ENCODE data around the gene SOX15. TPM values are rescaled to one million over a fixed set of nuclear protein-coding genes. Genes with fewer than 3 reads are reported as not detected.
A peak's percentile ranks its signal among the peaks of the same experiment; 100 is the strongest.
"Not testable (repeated sequence)": the region's sequence is repeated elsewhere in the genome, so short reads cannot be mapped to it uniquely, and the experiment has no call there.

Gene SOX15
- total and polyA plus RNA-seq, 8 donors = 0.18 to 1.0 (median 0.35) TPM; not detected in 3

- Histone ChIP-seq H3K9me3 (no peaks in the 10 kb centered on the region), H3K4me3 (no peak overlapping the region), H3K36me3 (no peaks in the 10 kb centered on the region), H3K27me3 (no peaks in the 10 kb centered on the region), H3K4me1 (peaks cover 10 to 23% (median 19%) of the 10 kb centered on the region in 3 donors), H3K27ac (no peak overlapping the region)
- 28 to 32% methylated on average over 3 of the region's 3 CpGs for WGBS, 2 donors
- TF ChIP-seq, protein P1, sequence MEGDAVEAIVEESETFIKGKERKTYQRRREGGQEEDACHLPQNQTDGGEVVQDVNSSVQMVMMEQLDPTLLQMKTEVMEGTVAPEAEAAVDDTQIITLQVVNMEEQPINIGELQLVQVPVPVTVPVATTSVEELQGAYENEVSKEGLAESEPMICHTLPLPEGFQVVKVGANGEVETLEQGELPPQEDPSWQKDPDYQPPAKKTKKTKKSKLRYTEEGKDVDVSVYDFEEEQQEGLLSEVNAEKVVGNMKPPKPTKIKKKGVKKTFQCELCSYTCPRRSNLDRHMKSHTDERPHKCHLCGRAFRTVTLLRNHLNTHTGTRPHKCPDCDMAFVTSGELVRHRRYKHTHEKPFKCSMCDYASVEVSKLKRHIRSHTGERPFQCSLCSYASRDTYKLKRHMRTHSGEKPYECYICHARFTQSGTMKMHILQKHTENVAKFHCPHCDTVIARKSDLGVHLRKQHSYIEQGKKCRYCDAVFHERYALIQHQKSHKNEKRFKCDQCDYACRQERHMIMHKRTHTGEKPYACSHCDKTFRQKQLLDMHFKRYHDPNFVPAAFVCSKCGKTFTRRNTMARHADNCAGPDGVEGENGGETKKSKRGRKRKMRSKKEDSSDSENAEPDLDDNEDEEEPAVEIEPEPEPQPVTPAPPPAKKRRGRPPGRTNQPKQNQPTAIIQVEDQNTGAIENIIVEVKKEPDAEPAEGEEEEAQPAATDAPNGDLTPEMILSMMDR (IDR thresholded peaks at IDR 0.05) = no peak
- ATAC-seq (no peak), FAIRE-seq (no peak), DNase-seq (no peak)
- intact Hi-C loops (cut with DNase I) = no loop called here
Measured at GRCh38 chr17:7611635-7612293, 21.9 kb upstream of the SOX15 start.

GRCh38 chr17:7610641-7611040 lies 20.7 kb upstream of the SOX15 start:
- no peak overlapping the region for H3K4me3 ChIP-seq
- ATAC-seq = no peak
- TF ChIP-seq, protein P1 (IDR thresholded peaks at IDR 0.05) = no peak
- H3K9me3 ChIP-seq = no peaks in the 10 kb centered on the region
- H3K36me3 ChIP-seq = no peaks in the 10 kb centered on the region
- FAIRE-seq = no peak
- 96 to 99% methylated on average over 2 of the region's 2 CpGs for WGBS, 2 donors
- no peak overlapping the region for H3K27ac ChIP-seq
- peak in 1 of 6 donors; percentile 15 for DNase-seq
- H3K4me1 ChIP-seq = peaks cover 10 to 23% (median 19%) of the 10 kb centered on the region in 3 donors
- intact Hi-C loops (cut with DNase I) = no loop called here
- no peaks in the 10 kb centered on the region for H3K27me3 ChIP-seq

GRCh38 chr17:7606280-7606679 lies 16.4 kb upstream of the SOX15 start:
- Histone ChIP-seq H3K27ac (no peak overlapping the region), H3K9me3 (no peaks in the 10 kb centered on the region), H3K4me3 (no peak overlapping the region), H3K27me3 (no peaks in the 10 kb centered on the region), H3K4me1 (peaks cover 0 to under 1% (median 0%) of the 10 kb centered on the region in 3 donors), H3K36me3 (peaks cover 0 to 28% (median 16%) of the 10 kb centered on the region in 3 donors)
- WGBS, 2 donors = 96 to 97% methylated on average over 4 of the region's 4 CpGs
- no peak for DNase-seq
- no peak for FAIRE-seq
- TF ChIP-seq, protein P1 (IDR thresholded peaks at IDR 0.05) = no peak
- ATAC-seq = no peak
- intact Hi-C loops (cut with DNase I) = no loop called here

GRCh38 chr17:7597561-7597960 lies 7.7 kb upstream of the SOX15 start:
- H3K4me1 ChIP-seq; H3K9me3 ChIP-seq; H3K27ac ChIP-seq; intact Hi-C loops (cut with DNase I); ATAC-seq; H3K4me3 ChIP-seq; DNase-seq; H3K27me3 ChIP-seq: not testable (repeated sequence)
- WGBS, 2 donors = 76% methylated on average over 5 of the region's 5 CpGs
- peak; percentile 56 for FAIRE-seq
- H3K36me3 ChIP-seq = peaks cover 0 to 89% (median 51%) of the 10 kb centered on the region in 3 donors

DNA sequence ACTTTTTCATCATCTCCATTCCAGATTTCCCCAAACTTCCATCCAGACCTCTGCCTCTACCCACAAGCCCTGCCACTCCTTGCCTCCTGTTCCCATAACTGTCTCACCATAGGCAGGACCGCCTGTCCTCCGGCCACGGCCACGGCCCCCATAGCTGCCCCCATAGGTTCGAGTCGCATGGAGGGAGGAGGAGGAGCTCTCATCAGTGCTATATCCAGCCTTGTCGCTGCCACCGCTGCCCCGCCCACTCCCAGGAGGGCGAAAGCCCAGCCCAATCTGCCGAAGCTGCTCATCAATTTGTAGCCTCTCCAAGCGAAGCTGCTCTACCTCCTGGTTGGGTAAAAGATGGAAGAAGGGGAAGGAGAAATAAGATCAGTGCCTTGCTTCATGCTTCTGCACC lies 3.4 kb upstream of the SOX15 start:
- no peak overlapping the region for H3K4me3 ChIP-seq
- intact Hi-C loops (cut with DNase I) = no loop called here
- peaks cover 0 to 3% (median 0%) of the 10 kb centered on the region in 3 donors for H3K4me1 ChIP-seq
- no peak for FAIRE-seq
- H3K27me3 ChIP-seq = no peaks in the 10 kb centered on the region
- no peaks in the 10 kb centered on the region for H3K9me3 ChIP-seq
- TF ChIP-seq, protein P1 (IDR thresholded peaks at IDR 0.05) = no peak
- ATAC-seq = no peak
- WGBS, 2 donors = 85 to 91% methylated on average over 12 of the region's 12 CpGs
- no peak for DNase-seq
- H3K27ac ChIP-seq = no peak overlapping the region
- H3K36me3 ChIP-seq = peaks cover 0 to 62% (median 21%) of the 10 kb centered on the region in 3 donors

Measured in pancreas (tissue), 10 donors.